HCT116 (cell line): ENCODE results near the gene A3GALT2. TPM values are rescaled to one million over a fixed set of nuclear protein-coding genes. Genes with fewer than 3 reads are reported as not detected.

ENCODE experiments used
- ATAC-seq: fragments of 200-7000 bp; cut with Tn5 transposase; 2 replicates; pipeline ENCODE4 v1.9.1; 2020; ENCODE audit warnings: mild to moderate bottlenecking, moderate library complexity
- BruUV-seq: library from RNA; stranded (reverse); fragments of 400-500 nt; replicated peaks from 2 replicates; lab custom pipeline; 2021; lab: Mats Ljungman, UMichigan
- CTCF ChIA-PET: fragments of 300-600 bp; sonication (Branson Sonifier 250); formaldehyde crosslinking; loops from one replicate; lab custom pipeline; 2021; ENCODE audit warnings: antibody characterized with exemption; lab: Charles Lee
- POLR2A ChIA-PET: fragments of 300-600, 350-600 bp; sonication (Branson Sonifier 250); formaldehyde crosslinking; loops from one replicate; lab custom pipeline; 2021; ENCODE audit warnings: antibody characterized with exemption; lab: Charles Lee
- RAD21 ChIA-PET, 2 experiments: fragments of 300-600 bp; sonication (Branson Sonifier 250); formaldehyde crosslinking; loops; one replicate each; lab custom pipeline; 2023; ENCODE audit warnings: low total read pairs in 2 of 2; ENCODE audit not compliant: uncharacterized antibody in 2 of 2, unreplicated experiment in 2 of 2, low non-redundant PET in 1 of 2; lab: Charles Lee
- DNase-seq: peaks from one replicate; pipeline ENCODE4 v3.0.0-alpha.2; 2010; ENCODE audit warnings: low read depth, low spot score
- H2AFZ ChIP-seq: fragments of 200-600 bp; shearing (Covaris generic), sonication (generic); 2 replicates; pipeline ENCODE4 v1.6.1; 2017; ENCODE audit warnings: low read depth, mixed run types, mixed read lengths, antibody characterized with exemption, low read length; ENCODE audit not compliant: poor library complexity, severe bottlenecking
- H3K27ac ChIP-seq: 2 replicates; pipeline ENCODE4 v1.5.1; 2012; ENCODE audit warnings: low read depth, low read length
- H3K27me3 ChIP-seq: fragments of 200-600 bp; sonication (generic); 2 replicates; pipeline ENCODE4 v1.6.1; 2016; ENCODE audit warnings: mixed run types, low read length, mixed read lengths; ENCODE audit not compliant: insufficient read depth
- H3K36me3 ChIP-seq, 2 experiments: fragments of 200-500 bp in 1 of 2; fragments of 200-600 bp in 1 of 2; sonication (Bioruptor generic) in 1 of 2; sonication (generic) in 1 of 2; 2 replicates each; pipeline versions ENCODE4 v1.5.1 to v1.6.1; 2014 to 2016; ENCODE audit warnings: low read length in 2 of 2, inconsistent platforms in 1 of 2, mixed read lengths in 1 of 2, mixed run types in 1 of 2; ENCODE audit not compliant: insufficient read depth in 2 of 2, control insufficient read depth in 1 of 2
- H3K4me1 ChIP-seq, 2 experiments: fragments of 200-600 bp in 1 of 2; sonication (generic) in 1 of 2; 2 replicates each; pipeline versions ENCODE4 v1.5.1 to v1.6.1; 2012 to 2017; ENCODE audit warnings: low read length in 2 of 2, inconsistent platforms in 1 of 2, mild to moderate bottlenecking in 1 of 2, mixed read lengths in 1 of 2, mixed run types in 1 of 2, moderate library complexity in 1 of 2; ENCODE audit not compliant: insufficient read depth in 2 of 2, control insufficient read depth in 1 of 2
- H3K4me2 ChIP-seq: fragments of 200-600 bp; sonication (generic); 2 replicates; pipeline ENCODE4 v1.6.1; 2017; ENCODE audit warnings: mixed run types, low read length, mixed read lengths
- H3K4me3 ChIP-seq, 2 experiments: fragments of 200-600 bp in 1 of 2; sonication (generic) in 1 of 2; replicated peaks in 1 of 2; 2 replicates each; pipeline ENCODE4 v1.5.1; 2011 to 2016; ENCODE audit warnings: low read length in 2 of 2, control low read depth in 1 of 2, low read depth in 1 of 2, mild to moderate bottlenecking in 1 of 2, mixed read lengths in 1 of 2, mixed run types in 1 of 2
- H3K79me2 ChIP-seq: fragments of 200-600 bp; sonication (generic); 2 replicates; pipeline ENCODE4 v1.6.1; 2017; ENCODE audit warnings: mild to moderate bottlenecking, mixed run types, low read length, moderate library complexity, mixed read lengths; ENCODE audit not compliant: insufficient read depth
- H3K9ac ChIP-seq: fragments of 200-600 bp; sonication (generic); 2 replicates; pipeline ENCODE4 v1.6.1; 2016; ENCODE audit warnings: low read length, mixed read lengths
- H3K9me2 ChIP-seq: fragments of 200-600 bp; sonication (generic), shearing (Covaris generic); 2 replicates; pipeline ENCODE4 v1.6.1; 2017; ENCODE audit warnings: mixed run types, mild to moderate bottlenecking, moderate library complexity; ENCODE audit not compliant: insufficient read depth
- H3K9me3 ChIP-seq, 2 experiments: fragments of 200-500 bp in 1 of 2; fragments of 200-600 bp in 1 of 2; sonication (Bioruptor generic) in 1 of 2; sonication (generic) in 1 of 2; 2 replicates each; pipeline ENCODE4 v1.6.1; 2014 to 2017; ENCODE audit warnings: low read length in 2 of 2, mixed read lengths in 2 of 2, inconsistent platforms in 1 of 2, low read depth in 1 of 2, mild to moderate bottlenecking in 1 of 2, mixed run types in 1 of 2, moderate library complexity in 1 of 2; ENCODE audit not compliant: control insufficient read depth in 1 of 2, insufficient read depth in 1 of 2
- H4K20me1 ChIP-seq: fragments of 200-600 bp; sonication (generic), shearing (Covaris generic); 2 replicates; pipeline ENCODE4 v1.6.1; 2017; ENCODE audit warnings: mixed run types, mild to moderate bottlenecking, moderate library complexity; ENCODE audit not compliant: insufficient read depth
- CBX3 ChIP-seq: IDR thresholded peaks from 2 replicates; pipeline ENCODE4 v1.6.1; 2012; ENCODE audit warnings: low read depth
- CEBPB ChIP-seq: IDR thresholded peaks from 2 replicates; pipeline ENCODE4 v1.6.1; 2012; ENCODE audit warnings: low read depth
- EGR1 ChIP-seq: IDR thresholded peaks from 2 replicates; pipeline ENCODE4 v1.6.1; 2012; ENCODE audit warnings: low read depth
- ELF1 ChIP-seq: IDR thresholded peaks from 2 replicates; pipeline ENCODE4 v1.6.1; 2012; ENCODE audit warnings: low read depth, borderline replicate concordance
- EZH2 ChIP-seq: fragments of 200-600 bp; sonication (generic); IDR thresholded peaks from 2 replicates; pipeline ENCODE4 v1.6.1; 2017; ENCODE audit warnings: antibody characterized with exemption, mixed run types
- POLR2A ChIP-seq: IDR thresholded peaks from 2 replicates; pipeline ENCODE4 v1.7.0; 2011; ENCODE audit warnings: borderline replicate concordance; ENCODE audit not compliant: insufficient read depth, insufficient read length; ENCODE audit errors: extremely low read depth
- POLR2AphosphoS5 ChIP-seq: IDR thresholded peaks from 2 replicates; pipeline ENCODE4 v1.6.1; 2011; ENCODE audit warnings: mild to moderate bottlenecking, low read depth, low read length, moderate library complexity
- RAD21 ChIP-seq: IDR thresholded peaks from 2 replicates; pipeline ENCODE4 v1.6.1; 2012; ENCODE audit warnings: low read depth, mild to moderate bottlenecking
- SP1 ChIP-seq: IDR thresholded peaks from 2 replicates; pipeline ENCODE4 v1.6.1; 2012; ENCODE audit warnings: low read depth
- SRF ChIP-seq: IDR thresholded peaks from 2 replicates; pipeline ENCODE4 v1.6.1; 2012; ENCODE audit warnings: low read depth
- TCF7L2 ChIP-seq: IDR thresholded peaks from 2 replicates; pipeline ENCODE4 v1.7.0; 2011; ENCODE audit warnings: borderline replicate concordance, inconsistent platforms; ENCODE audit not compliant: insufficient read depth, insufficient read length; ENCODE audit errors: extremely low read depth
- intact Hi-C: fragments of 100-400 bp; cut with micrococcal nuclease; formaldehyde crosslinking; loops from 2 replicates; pipeline ENCODE4 v1.10.0; 2022
- total RNA-seq: library from RNA; stranded (reverse); gene quantifications from one replicate; pipeline ENCODE4 v1.2.1, GENCODE V29; 2021; ENCODE audit not compliant: unreplicated experiment
- TF ChIP-seq, protein P1 (sequence below): IDR thresholded peaks from 2 replicates; pipeline ENCODE4 v1.6.1; 2012; ENCODE audit warnings: low read depth
- TF ChIP-seq, protein P2 (sequence below): IDR thresholded peaks from 2 replicates; pipeline ENCODE4 v1.6.1; 2011; ENCODE audit warnings: mild to moderate bottlenecking, low read length, moderate library complexity; ENCODE audit not compliant: insufficient replicate concordance; ENCODE audit errors: extremely low read depth
- TF ChIP-seq, protein P3 (sequence below), 3 experiments: fragments of 200-600 bp in 1 of 3; sonication (generic) in 1 of 3; IDR thresholded peaks in 2 of 3; conservative IDR thresholded peaks in 1 of 3; 2 replicates each; pipeline ENCODE4 v1.5.1; 2012 to 2017; ENCODE audit warnings: low read depth in 2 of 3, low read length in 2 of 3, antibody characterized with exemption in 1 of 3, borderline replicate concordance in 1 of 3, control low read depth in 1 of 3, mild to moderate bottlenecking in 1 of 3, mixed read lengths in 1 of 3, mixed run types in 1 of 3, moderate library complexity in 1 of 3; ENCODE audit not compliant: insufficient read depth in 1 of 3

The A3GALT2 gene
- total RNA-seq, 1 experiment from 2014 or later, result not detected

DNA sequence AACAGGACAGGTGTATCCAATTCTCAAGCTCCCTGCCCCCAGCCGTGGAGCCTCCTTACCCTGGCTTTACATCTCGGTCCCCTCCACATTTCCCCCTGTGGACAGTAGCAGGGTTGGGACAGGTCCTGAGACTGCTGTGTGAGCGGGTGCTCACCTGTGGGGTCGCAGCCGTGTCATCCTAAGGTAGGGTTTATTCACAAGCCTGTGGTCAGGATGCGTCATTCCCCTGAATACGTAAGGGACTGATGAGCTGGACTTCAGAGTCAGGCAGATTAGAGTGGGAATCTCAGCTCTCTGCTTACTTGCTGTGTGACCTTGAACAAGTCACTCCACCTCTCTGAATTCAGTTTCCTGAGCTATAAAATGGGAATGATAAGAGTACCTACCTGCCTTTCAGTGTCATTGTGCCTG is 46.9 kb downstream of the A3GALT2 start:
- no peak for TF ChIP-seq TCF7L2
- TF ChIP-seq, all 23 proteins: peak for 0
- Histone ChIP-seq H4K20me1 (no peaks in the 10 kb centered on the region), H3K9me3 (no peaks in the 10 kb centered on the region), H3K27me3 (no peaks in the 10 kb centered on the region), H3K79me2 (no peaks in the 10 kb centered on the region), H3K9ac (no peak overlapping the region), H3K36me3 (no peaks in the 10 kb centered on the region), H2AFZ (no peak overlapping the region), H3K4me1 (no peaks in the 10 kb centered on the region), H3K4me3 (no peak overlapping the region), H3K9me2 (no peaks in the 10 kb centered on the region), H3K4me2 (no peak overlapping the region), H3K27ac (no peak overlapping the region)
- RAD21 ChIA-PET, result no interaction called here
- DNase-seq, result no peak
- intact Hi-C loops, result no loop called here
- ATAC-seq, result no peak
- BruUV-seq, result no TSS peak
- CTCF ChIA-PET, result no interaction called here
- POLR2A ChIA-PET, result no interaction called here

DNA sequence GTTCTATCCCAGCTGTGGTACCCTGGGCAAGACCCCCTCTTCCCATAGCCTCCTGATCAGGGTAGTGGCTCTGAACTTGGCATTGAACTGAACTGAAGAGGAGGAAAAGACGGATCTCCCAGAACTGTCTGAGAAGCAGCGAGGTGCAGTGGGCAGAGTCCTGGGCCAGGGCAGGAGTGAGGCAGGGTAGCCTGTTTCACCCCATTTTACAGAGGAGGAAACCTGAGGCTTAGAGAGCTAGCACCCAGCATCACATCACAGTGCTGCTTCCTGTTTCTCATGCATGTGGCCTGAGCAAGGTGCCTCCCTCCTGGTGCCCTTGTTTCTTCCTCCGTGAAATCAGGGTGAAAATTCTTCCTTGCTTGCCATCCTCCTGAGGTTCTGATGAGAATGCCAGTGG is 47.5 kb downstream of the A3GALT2 start:
- DNase-seq, result no peak
- ATAC-seq, result no peak
- Histone ChIP-seq H3K9me2 (no peaks in the 10 kb centered on the region), H3K4me1 (no peaks in the 10 kb centered on the region), H3K9ac (no peak overlapping the region), H4K20me1 (no peaks in the 10 kb centered on the region), H3K36me3 (no peaks in the 10 kb centered on the region), H3K9me3 (no peaks in the 10 kb centered on the region), H3K27me3 (no peaks in the 10 kb centered on the region), H3K4me3 (no peak overlapping the region), H3K27ac (no peak overlapping the region), H2AFZ (no peak overlapping the region), H3K79me2 (no peaks in the 10 kb centered on the region), H3K4me2 (no peak overlapping the region)
- CTCF ChIA-PET, result no interaction called here
- BruUV-seq, result no TSS peak
- RAD21 ChIA-PET, result no interaction called here
- TF ChIP-seq ELF1, result no peak
- no peak for TF ChIP-seq SRF
- TF ChIP-seq POLR2A, result no peak
- TF ChIP-seq RAD21, result no peak
- TF ChIP-seq EGR1, result no peak
- TF ChIP-seq, protein P1, sequence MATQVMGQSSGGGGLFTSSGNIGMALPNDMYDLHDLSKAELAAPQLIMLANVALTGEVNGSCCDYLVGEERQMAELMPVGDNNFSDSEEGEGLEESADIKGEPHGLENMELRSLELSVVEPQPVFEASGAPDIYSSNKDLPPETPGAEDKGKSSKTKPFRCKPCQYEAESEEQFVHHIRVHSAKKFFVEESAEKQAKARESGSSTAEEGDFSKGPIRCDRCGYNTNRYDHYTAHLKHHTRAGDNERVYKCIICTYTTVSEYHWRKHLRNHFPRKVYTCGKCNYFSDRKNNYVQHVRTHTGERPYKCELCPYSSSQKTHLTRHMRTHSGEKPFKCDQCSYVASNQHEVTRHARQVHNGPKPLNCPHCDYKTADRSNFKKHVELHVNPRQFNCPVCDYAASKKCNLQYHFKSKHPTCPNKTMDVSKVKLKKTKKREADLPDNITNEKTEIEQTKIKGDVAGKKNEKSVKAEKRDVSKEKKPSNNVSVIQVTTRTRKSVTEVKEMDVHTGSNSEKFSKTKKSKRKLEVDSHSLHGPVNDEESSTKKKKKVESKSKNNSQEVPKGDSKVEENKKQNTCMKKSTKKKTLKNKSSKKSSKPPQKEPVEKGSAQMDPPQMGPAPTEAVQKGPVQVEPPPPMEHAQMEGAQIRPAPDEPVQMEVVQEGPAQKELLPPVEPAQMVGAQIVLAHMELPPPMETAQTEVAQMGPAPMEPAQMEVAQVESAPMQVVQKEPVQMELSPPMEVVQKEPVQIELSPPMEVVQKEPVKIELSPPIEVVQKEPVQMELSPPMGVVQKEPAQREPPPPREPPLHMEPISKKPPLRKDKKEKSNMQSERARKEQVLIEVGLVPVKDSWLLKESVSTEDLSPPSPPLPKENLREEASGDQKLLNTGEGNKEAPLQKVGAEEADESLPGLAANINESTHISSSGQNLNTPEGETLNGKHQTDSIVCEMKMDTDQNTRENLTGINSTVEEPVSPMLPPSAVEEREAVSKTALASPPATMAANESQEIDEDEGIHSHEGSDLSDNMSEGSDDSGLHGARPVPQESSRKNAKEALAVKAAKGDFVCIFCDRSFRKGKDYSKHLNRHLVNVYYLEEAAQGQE, result no peak
- TF ChIP-seq, protein P2, sequence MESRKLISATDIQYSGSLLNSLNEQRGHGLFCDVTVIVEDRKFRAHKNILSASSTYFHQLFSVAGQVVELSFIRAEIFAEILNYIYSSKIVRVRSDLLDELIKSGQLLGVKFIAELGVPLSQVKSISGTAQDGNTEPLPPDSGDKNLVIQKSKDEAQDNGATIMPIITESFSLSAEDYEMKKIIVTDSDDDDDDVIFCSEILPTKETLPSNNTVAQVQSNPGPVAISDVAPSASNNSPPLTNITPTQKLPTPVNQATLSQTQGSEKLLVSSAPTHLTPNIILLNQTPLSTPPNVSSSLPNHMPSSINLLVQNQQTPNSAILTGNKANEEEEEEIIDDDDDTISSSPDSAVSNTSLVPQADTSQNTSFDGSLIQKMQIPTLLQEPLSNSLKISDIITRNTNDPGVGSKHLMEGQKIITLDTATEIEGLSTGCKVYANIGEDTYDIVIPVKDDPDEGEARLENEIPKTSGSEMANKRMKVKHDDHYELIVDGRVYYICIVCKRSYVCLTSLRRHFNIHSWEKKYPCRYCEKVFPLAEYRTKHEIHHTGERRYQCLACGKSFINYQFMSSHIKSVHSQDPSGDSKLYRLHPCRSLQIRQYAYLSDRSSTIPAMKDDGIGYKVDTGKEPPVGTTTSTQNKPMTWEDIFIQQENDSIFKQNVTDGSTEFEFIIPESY, result no peak
- no peak for TF ChIP-seq CBX3
- TF ChIP-seq POLR2AphosphoS5, result no peak
- TF ChIP-seq, protein P3, sequence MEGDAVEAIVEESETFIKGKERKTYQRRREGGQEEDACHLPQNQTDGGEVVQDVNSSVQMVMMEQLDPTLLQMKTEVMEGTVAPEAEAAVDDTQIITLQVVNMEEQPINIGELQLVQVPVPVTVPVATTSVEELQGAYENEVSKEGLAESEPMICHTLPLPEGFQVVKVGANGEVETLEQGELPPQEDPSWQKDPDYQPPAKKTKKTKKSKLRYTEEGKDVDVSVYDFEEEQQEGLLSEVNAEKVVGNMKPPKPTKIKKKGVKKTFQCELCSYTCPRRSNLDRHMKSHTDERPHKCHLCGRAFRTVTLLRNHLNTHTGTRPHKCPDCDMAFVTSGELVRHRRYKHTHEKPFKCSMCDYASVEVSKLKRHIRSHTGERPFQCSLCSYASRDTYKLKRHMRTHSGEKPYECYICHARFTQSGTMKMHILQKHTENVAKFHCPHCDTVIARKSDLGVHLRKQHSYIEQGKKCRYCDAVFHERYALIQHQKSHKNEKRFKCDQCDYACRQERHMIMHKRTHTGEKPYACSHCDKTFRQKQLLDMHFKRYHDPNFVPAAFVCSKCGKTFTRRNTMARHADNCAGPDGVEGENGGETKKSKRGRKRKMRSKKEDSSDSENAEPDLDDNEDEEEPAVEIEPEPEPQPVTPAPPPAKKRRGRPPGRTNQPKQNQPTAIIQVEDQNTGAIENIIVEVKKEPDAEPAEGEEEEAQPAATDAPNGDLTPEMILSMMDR (IDR thresholded peaks at IDR 0.05 in 2 of 3, conservative IDR thresholded peaks at IDR 0.05 in 1 of 3; ENCODE audit: borderline replicate concordance in 1 of 3, insufficient read depth in 1 of 3, low read depth in 2 of 3, low read length in 2 of 3), result no peak
- no peak for TF ChIP-seq CEBPB
- TF ChIP-seq EZH2, result no peak
- no peak for TF ChIP-seq SP1
- no peak for TF ChIP-seq TCF7L2
- POLR2A ChIA-PET, result no interaction called here
- intact Hi-C loops, result no loop called here
